ENCODE results near the gene ECE2. TPM values are rescaled to one million over a fixed set of nuclear protein-coding genes. Genes with fewer than 3 reads are reported as not detected.

The ECE2 gene
- total RNA-seq, 1 experiment from 2014 or later, result not detected

DNA sequence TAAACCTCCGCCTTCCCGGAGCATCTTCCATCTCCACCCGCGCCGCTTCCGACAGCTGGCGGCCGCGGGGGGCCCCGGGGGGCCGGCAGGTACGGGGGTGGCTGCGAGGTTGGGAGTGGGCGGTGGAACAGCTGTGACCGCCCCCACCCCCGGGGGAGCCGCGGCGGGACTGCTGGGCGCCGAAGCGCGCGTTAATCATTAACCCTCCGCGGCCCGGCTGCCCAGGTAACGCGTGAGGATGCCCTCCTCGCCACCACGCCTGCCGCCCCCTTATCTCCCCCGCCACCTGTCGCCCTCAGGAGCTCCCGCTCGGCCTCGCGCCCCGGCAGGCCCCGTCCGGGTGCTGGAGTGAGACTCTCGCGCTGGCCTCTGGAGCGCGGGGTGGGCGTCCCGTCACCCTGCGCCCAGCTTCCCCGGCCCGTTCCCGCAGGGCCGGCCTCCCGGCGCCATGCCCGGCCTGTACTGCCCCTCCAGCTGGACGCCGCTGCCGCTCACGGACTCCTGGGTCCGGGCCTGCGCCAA, 45.7 kb upstream of the ECE2 start:
- 0 out of 2 replicates have a peak, but pooled peaks have one; percentile 5 for ATAC-seq
- Histone ChIP-seq H3K9me3 (ENCODE audit: control insufficient read depth, insufficient read depth, low read depth, low read length) (no peaks in the 10 kb centered on the region), H3K27ac (ENCODE audit: low read length) (no peak overlapping the region), H3K4me3 (ENCODE audit: low read depth in 2 of 2, low read length in 2 of 2) (peak overlapping the region; percentile 41 to 60), H3K27me3 (ENCODE audit: control insufficient read depth, insufficient read depth, low read length) (peaks cover 14% of the 10 kb centered on the region; the same call in 1 of the 2 replicates), H3K36me3 (ENCODE audit: control insufficient read depth, insufficient read depth, low read length) (peaks cover 2% of the 10 kb centered on the region; the same call in 1 of the 2 replicates), H3K4me1 (ENCODE audit: control insufficient read depth, insufficient read depth, low read length) (no peaks in the 10 kb centered on the region; the same call in 1 of the 2 replicates)
- POLR2A ChIA-PET, result interaction anchor here (0.6 kb wide), 2 partner anchors 22 to 46 kb away, joined by 3 to 5 read pairs; no protein-coding TSS in a partner anchor
- CTCF ChIA-PET, result no interaction called here
- BruUV-seq (replicated peaks), result no TSS peak
- intact Hi-C loops (cut with micrococcal nuclease; ENCODE audit: unreplicated experiment) (no loop called here), in situ Hi-C loops (cut with HindIII; ENCODE audit: low pct_unique_long_range_greater_than_20kb, low sequenced_read_pairs) (no loop called here)
- DNase-seq (ENCODE audit: low read depth, low spot score), result no peak
- TF ChIP-seq POLR2AphosphoS5 (IDR thresholded peaks at IDR 0.05; ENCODE audit: low read depth, low read length), result no peak
- TF ChIP-seq SIN3A (IDR thresholded peaks at IDR 0.05; ENCODE audit: borderline replicate concordance, insufficient read depth, low read depth, low read length), result no peak
- TF ChIP-seq, protein P1, sequence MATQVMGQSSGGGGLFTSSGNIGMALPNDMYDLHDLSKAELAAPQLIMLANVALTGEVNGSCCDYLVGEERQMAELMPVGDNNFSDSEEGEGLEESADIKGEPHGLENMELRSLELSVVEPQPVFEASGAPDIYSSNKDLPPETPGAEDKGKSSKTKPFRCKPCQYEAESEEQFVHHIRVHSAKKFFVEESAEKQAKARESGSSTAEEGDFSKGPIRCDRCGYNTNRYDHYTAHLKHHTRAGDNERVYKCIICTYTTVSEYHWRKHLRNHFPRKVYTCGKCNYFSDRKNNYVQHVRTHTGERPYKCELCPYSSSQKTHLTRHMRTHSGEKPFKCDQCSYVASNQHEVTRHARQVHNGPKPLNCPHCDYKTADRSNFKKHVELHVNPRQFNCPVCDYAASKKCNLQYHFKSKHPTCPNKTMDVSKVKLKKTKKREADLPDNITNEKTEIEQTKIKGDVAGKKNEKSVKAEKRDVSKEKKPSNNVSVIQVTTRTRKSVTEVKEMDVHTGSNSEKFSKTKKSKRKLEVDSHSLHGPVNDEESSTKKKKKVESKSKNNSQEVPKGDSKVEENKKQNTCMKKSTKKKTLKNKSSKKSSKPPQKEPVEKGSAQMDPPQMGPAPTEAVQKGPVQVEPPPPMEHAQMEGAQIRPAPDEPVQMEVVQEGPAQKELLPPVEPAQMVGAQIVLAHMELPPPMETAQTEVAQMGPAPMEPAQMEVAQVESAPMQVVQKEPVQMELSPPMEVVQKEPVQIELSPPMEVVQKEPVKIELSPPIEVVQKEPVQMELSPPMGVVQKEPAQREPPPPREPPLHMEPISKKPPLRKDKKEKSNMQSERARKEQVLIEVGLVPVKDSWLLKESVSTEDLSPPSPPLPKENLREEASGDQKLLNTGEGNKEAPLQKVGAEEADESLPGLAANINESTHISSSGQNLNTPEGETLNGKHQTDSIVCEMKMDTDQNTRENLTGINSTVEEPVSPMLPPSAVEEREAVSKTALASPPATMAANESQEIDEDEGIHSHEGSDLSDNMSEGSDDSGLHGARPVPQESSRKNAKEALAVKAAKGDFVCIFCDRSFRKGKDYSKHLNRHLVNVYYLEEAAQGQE (IDR thresholded peaks at IDR 0.05; ENCODE audit: insufficient read depth in 1 of 2, low read depth in 2 of 2, low read length in 1 of 2), result no peak

DNA sequence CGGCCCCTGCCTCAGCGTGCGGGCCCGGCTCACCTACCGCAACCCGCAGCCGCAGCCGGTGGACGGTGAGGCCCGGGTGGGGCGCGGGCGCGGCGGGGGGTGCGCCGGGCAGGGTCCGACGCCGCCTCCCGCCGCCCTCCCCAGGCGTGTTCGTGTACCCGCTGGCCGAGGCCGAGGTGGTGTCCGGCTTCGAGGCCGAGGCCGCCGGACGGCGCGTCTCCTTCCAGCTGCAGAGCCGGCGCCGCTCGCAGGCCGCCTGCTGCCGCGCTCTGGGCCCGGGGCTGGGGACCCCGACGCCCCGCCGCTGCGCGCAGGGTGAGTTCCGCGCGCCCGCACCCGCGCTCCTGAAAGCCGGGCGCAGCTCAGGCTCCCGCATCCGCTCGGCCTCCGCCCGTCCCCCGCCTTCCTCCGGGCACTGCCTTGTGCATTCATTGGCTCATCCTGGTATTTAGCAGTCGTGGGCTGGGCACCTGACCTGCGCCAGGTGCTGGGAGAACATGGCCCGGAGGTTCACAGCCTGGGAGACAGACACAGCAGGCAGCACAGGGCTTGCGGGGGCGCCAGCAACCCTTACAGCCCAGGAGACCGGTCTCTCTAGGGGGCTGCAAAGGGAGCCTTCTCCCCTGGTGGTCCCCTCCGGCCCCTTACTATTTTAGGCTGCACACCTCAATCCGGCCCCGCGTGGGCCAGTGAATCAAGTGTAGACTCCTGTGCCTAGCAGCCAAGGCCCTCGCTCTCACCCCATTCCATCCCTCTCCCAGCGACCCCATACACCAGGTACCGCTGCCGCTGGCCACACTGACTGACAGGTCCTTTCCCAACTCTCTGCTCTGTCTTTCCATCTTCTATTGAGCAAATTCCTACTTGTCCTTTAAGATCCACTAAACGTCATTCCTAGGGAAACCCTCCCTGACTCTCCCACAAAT, 45.0 kb upstream of the ECE2 start:
- Histone ChIP-seq H3K36me3 (ENCODE audit: control insufficient read depth, insufficient read depth, low read length) (peaks cover 2% of the 10 kb centered on the region; the same call in 1 of the 2 replicates), H3K9me3 (ENCODE audit: control insufficient read depth, insufficient read depth, low read depth, low read length) (no peaks in the 10 kb centered on the region), H3K4me1 (ENCODE audit: control insufficient read depth, insufficient read depth, low read length) (no peaks in the 10 kb centered on the region; the same call in 1 of the 2 replicates), H3K27ac (ENCODE audit: low read length) (no peak overlapping the region), H3K27me3 (ENCODE audit: control insufficient read depth, insufficient read depth, low read length) (peaks cover 14% of the 10 kb centered on the region; the same call in 1 of the 2 replicates), H3K4me3 (ENCODE audit: low read depth in 2 of 2, low read length in 2 of 2) (peak overlapping the region in 1 of 2 experiments; percentile 41; a peak in 2 of 4 replicates)
- intact Hi-C loops (cut with micrococcal nuclease; ENCODE audit: unreplicated experiment), result no loop called here
- BruUV-seq (replicated peaks), result no TSS peak
- CTCF ChIA-PET, result no interaction called here
- in situ Hi-C loops (cut with HindIII; ENCODE audit: low pct_unique_long_range_greater_than_20kb, low sequenced_read_pairs), result no loop called here
- TF ChIP-seq TCF7L2 (IDR thresholded peaks at IDR 0.05; ENCODE audit: low read depth, low read length), result no peak
- TF ChIP-seq, protein P1 (IDR thresholded peaks at IDR 0.05; ENCODE audit: insufficient read depth in 1 of 2, low read depth in 2 of 2, low read length in 1 of 2), result no peak
- no peak for TF ChIP-seq SIN3A (IDR thresholded peaks at IDR 0.05; ENCODE audit: borderline replicate concordance, insufficient read depth, low read depth, low read length)
- no peak for TF ChIP-seq POLR2AphosphoS5 (IDR thresholded peaks at IDR 0.05; ENCODE audit: low read depth, low read length)
- TF ChIP-seq, protein P2, sequence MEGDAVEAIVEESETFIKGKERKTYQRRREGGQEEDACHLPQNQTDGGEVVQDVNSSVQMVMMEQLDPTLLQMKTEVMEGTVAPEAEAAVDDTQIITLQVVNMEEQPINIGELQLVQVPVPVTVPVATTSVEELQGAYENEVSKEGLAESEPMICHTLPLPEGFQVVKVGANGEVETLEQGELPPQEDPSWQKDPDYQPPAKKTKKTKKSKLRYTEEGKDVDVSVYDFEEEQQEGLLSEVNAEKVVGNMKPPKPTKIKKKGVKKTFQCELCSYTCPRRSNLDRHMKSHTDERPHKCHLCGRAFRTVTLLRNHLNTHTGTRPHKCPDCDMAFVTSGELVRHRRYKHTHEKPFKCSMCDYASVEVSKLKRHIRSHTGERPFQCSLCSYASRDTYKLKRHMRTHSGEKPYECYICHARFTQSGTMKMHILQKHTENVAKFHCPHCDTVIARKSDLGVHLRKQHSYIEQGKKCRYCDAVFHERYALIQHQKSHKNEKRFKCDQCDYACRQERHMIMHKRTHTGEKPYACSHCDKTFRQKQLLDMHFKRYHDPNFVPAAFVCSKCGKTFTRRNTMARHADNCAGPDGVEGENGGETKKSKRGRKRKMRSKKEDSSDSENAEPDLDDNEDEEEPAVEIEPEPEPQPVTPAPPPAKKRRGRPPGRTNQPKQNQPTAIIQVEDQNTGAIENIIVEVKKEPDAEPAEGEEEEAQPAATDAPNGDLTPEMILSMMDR (IDR thresholded peaks at IDR 0.05), result no peak
- ATAC-seq, result no peak
- POLR2A ChIA-PET, result interaction anchor here (0.6 kb wide), 1 partner anchor 47 kb away, joined by 3 read pairs; no protein-coding TSS in a partner anchor
- DNase-seq (ENCODE audit: low read depth, low spot score), result no peak
